Fibroblast of skin of left biceps (primary cell): ENCODE data around the gene DLEC1.
"Not testable (repeated sequence)": the region's sequence is repeated elsewhere in the genome, so short reads cannot be mapped to it uniquely, and the experiment has no call there.

Experiments
- DNase-seq, 2 experiments: peaks; one replicate each; pipeline ENCODE4 v3.0.0-alpha.2; 2013; ENCODE audit warnings: low read depth in 2 of 2

The DLEC1 gene

DNA sequence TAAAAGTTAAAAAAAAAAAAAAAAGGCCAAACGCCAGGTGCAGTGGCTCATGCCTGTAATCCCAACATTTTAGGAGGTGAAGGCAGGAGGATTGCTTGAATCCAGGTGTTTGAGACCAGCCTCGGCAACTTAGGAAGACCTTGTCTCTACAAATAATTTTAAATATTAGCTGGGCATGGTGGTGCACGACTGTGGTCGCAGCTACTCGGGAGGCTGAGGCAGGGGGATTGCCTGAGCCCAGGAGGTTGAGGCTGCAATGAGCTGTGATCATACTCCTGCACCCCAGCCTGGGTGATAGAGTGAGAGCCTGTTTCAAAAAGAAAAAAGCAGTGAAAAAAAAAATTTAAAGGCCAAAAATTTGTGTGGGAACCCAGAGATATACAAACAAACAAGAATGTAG, 2.7 kb upstream of the DLEC1 start:
- DNase-seq = no peak

DNA sequence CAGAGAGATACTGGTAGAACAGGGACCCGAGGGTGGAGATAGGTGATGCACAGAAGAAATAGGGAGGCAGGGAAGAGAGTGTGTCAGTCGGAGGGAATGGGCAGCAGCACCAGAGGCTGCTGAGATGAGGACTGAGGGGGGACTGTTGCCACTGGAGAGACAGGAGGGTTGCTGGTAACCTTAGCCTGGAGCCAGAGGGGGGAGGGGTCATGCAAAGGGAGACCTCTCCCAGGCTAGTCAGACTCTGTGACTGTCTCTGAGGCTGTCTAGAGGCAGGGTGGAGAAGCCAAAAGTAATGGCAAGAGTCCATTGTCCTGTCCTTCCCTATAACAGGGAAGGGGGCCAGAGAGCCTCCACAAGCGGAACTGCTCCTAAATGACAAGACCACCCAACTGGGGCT, 2.1 kb upstream of the DLEC1 start:
- DNase-seq = no peak

DNA sequence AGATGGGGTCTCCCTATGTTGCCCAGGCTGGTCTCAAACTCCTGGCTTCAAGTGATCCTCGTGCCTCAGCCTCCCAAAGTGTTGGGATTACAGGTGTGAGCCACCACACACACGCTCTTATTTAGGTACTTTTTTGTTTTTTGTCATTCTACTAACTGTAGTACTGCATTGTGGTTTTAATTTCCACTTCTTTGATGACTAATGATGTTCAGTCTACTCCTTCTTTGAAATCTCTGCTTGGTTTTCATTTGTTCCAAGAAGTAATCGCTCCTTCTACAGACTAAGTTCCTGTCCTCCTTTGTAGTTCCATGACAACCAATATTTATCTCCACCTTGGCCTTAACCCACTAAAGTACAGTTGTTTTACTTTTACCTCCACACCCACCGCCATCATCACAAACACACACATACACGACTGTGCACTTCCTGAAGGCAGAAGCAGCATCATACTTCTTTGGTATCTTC, 529 bp upstream of the DLEC1 start:
- no peak for DNase-seq

DNA sequence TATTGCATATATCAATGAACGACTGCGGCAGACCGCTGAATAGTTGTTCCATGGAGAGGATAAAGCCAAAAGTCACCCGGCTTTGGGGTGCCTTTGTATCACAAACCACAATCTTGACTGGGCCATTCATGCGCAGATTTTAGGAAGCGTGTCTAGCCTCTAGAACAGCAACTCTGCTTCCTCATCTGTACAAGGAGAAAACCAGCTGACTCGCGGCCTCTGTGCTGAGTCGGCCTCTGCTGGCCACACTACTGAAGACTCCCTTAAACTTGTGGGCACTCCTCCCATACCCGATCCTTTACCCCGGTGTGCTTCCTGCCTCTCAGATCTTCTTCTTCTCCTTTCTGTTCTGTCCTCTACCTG, 872 bp downstream of the DLEC1 start:
- DNase-seq = no peak

DNA sequence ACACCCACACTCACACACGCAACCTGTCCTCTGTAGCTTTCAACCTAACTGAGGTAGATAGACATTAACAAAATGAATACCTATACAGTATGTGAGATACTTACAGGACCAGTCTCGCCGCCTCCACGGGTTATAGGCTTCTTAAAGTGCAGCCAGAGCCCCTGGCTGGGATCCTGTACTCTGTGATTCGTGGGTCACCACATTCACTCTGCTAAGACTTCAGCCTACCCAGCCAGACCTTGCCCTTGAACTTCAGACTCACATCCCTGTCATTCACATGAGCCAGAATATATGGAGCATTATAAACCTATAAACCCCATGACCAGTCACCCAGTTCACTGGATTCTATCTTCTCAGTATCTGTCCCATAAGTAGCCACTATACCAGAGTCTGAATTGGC, 1.4 kb downstream of the DLEC1 start:
- DNase-seq = no peak

DNA sequence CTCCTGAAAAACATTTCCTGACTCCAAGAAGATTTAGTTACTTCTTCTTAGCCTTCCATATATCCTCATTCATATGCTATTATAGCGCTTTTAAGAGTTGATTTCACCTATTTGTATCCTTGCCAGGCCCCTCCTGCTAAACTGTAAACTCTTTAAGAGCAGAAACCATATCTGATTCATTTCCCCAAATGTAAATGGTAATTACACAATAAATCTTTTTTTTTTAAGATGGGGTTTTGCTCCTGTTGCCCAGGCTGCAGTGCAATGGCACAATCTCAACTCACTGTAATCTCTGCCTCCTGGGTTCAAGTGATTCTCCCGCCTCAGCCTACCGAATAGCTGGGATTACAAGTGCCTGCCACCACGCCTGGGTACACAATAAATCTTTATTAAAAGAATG, 4.5 kb downstream of the DLEC1 start:
- DNase-seq = no peak

DNA sequence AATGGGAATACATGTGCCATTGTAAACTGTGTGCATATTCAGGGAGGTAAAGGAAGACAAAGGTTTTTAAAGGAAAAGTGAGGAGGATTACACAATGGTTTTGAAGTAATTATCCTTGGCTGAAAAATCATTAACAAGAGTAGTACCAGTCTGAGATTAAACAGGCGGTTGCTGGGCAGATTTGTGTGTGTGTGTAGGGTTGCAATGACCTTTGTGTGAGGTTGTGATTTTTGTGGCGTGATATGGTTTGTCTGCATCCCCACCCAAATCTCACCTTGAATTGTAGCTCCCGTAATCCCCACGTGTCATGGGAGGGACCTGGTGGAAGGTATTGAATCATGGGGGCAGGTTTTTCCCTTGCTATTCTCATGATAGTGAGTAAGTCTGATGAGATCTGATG, 7.0 kb downstream of the DLEC1 start:
- DNase-seq = no peak

DNA sequence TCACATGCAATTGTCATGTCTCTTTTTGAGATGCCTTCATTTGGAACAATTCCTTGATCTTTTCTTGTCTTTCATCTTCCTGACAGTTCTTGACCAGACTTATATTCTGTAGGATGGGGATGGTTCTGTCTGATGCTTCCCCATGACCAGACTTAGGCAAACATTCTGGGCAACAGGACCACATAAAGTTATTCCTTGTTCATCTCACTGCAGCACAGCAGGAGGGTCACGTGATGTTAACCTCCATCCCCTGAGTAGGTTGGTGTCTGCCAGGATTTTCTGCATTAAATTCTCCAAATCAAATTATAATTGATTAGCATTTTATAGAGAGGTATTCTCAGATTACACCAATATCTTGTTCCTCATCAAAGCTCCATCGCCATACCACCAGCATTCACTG, 7.8 kb downstream of the DLEC1 start:
- no peak for DNase-seq

DNA sequence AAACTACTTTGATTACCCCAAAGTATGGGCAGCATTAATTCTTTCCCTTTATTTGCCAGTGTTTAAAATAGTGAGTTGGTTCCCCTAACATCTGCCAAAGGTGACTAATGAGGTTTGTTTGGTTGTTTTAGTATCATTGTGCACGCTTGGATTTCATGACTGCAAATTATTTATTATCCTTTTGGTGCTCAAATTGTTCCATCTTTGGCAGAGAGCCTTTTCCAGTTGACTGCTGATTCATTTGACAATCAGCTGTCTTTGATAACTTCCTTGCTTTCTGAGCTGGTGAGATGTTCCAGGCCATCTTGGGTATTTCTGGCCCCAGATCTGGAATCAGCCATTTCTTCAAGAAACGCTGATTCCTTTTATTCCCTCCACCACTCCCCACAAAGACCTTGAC, 8.9 kb downstream of the DLEC1 start:
- DNase-seq = no peak

DNA sequence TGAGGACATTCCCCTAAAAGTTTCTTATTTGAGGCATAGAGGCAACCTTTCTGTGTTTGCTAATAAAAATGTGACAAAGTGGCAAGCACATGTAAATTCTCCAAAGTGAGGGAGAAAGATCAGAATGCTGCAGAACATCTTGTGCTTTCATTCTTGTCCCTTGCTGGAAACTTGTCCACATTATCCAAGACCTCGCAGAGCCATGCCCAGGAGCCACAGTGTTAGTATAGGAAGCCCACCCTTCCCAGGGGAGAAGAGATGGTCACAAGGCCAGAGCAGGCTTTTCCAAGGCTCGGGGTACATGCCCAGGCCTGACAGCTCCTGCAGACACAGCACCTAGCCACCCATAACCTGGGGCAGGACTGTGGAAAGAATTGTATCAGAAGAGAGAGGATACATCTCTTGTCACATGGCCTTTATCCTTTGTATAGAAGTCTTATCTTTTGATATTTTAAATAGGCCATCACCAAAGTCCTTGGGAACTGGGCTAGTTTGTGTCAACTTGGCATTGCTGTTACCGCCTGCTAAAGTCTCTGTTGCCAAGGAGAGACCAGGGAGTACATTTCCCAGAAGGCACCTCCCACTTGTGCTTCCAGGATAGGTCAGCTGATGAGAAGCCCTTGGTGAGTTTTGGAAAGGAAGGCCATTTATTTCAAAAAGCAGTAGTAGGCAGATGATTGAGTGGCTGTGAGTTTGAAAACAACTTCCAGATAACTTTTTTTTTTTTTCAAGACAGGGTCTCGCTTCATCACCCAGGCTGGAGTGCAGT, 10.5 kb downstream of the DLEC1 start:
- DNase-seq = no peak

DNA sequence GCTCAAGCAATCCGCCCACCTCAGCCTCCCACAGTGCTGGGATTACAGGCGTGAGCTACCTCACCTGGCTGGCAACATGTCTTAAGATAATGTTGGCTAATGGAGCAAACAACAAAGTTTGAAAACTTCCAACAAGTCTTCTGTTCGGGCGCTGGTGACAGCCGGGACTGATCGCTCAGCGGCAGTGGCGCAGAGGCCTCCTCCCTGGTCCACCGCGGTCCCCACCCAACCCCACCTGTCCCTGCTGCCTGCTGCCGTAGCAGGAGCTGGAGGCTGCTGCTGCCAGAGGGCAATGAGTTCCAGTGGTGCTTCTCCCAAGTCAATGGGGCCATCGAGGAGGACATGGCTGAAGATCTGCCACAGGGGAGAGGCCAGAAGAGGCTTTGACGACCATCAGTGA, 12.1 kb downstream of the DLEC1 start:
- no peak for DNase-seq

DNA sequence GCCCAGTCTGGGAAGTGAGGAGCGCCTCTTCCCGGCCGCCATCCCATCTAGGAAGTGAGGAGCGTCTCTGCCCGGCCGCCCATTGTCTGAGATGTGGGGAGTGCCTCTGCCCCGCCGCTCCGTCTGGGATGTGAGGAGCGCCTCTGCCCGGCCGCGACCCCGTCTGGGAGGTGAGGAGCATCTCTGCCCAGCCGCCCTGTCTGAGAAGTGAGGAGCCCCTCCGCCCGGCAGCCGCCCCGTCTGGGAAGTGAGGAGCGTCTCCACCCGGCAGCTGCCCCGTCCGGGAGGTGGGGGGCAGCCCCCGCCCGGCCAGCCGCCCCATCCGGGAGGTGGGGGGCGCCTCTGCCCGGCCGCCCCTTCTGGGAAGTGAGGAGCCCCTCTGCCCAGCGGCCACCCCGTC, 14.3 kb downstream of the DLEC1 start:
- not testable (repeated sequence) for DNase-seq

DNA sequence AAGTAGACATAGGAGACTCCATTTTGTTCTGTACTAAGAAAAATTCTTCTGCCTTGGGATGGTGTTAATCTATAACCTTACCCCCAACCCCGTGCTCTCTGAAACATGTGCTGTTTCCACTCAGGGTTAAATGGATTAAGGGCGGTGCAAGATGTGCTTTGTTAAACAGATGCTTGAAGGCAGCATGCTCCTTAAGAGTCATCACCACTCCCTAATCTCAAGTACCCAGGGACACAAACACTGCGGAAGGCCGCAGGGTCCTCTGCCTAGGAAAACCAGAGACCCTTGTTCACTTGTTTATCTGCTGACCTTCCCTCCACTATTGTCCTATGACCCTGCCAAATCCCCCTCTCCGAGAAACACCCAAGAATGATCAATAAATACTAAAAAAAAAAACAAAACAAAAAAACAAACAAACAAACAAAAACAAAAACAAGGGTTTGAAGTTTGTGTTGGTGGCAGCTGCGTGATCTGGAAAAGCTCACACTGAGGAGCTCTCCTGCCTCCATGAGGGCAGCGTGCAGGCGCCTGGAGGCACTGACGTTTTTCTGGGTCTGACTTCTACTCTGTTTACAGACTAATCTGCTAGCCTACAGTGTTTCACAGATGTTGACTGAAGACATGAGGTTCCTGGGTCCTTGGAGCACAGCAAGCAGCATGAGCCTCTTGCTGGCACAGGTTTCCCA, 14.9 kb downstream of the DLEC1 start:
- DNase-seq = not testable (repeated sequence)

DNA sequence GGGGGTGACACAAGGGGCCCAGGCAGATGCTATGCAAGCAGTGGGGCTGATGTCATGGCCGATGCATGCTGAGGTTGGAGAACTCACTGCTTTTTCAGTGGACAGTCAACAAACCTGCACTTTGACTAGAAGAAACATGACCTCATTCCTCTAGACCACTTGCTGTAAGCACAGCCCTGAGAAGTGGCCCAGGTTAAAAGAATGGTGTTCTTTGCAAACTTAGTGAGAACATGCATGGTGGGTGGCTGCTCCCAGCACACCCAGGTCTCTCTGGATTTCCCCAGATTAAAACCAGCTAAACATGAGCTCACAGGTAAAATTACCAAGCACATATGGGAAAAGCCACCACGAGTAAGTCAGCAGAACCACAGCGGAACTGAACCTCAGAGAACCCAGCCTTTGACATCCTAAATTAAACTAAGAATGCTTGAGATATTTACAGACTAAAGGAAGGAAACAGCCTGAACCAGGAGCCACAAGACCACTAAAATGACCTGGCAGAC, 15.5 kb downstream of the DLEC1 start:
- DNase-seq = no peak

DNA sequence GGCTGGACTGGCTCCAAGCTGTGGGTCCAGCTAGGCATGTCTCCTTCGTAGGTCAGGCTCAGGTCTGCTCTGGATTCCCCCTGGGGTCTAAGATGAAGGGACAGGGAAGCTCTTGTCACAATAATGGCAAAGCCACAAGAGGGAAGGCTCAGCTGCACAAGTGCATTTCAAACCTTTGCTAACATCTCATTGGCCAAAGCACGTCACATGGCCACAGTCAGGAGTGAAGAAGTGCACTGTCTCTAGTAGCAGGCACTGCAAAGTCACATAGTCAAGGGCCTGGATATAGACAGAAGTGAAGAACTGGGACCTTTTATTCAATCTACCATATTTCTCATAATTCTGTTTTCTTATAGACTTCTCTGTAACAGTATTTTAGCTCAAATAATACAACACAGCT, 20.1 kb downstream of the DLEC1 start:
- DNase-seq = no peak

DNA sequence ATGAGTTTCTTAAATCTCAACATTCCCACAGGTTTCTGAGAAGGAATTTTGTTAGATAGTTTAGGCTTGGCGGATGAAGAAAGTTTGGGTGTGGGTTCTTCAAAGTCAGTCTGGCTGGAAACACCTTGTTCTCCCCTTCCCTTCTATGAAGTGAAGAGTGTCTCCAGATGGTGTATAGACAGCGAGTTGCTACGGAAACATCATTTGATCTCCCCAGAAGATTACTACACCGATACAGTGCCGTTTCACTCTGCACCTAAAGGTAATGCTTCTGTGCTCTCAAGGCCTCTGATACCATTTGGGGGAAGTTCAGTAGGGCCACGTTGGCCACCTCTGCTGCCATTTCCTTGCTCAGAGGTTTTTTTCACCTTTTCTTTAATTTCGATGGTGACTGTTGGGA, 20.6 kb downstream of the DLEC1 start:
- no peak for DNase-seq

DNA sequence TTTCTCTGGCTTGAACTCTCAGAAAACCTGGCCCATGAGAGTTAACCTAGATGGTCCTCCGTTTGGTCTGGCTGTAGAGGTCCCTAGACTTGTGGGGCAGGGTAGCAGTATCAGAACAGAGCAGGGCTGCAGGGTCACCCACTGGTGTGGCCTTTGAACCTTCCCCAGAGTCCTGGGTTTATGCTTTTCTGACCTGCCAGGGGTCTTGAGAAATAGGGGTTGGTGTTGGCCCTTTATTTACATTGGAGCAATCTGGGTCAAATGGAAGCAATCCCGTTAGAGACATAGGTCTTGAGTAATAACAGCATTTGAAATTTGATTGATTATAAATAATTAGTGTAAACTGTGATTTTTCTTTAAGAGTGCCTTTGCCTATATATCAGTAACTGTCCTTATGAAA, 23.8 kb downstream of the DLEC1 start:
- DNase-seq = no peak

DNA sequence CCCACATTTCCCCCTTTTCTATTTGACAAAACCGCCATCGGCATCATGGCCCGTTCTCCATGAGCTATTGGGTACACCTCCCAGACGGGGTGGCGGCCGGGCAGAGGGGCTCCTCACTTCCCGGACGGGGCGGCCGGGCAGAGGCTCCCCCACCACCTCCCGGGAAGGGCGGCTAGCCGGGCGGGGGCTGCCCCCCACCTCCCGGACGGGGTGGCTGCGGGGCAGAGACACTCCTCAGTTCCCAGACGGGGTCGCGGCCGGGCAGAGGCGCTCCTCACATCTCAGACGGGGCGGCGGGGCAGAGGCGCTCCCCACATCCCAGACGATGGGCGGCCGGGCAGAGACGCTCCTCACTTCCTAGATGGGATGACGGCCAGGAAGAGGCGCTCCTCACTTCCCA, 25.4 kb downstream of the DLEC1 start:
- not testable (repeated sequence) for DNase-seq

DNA sequence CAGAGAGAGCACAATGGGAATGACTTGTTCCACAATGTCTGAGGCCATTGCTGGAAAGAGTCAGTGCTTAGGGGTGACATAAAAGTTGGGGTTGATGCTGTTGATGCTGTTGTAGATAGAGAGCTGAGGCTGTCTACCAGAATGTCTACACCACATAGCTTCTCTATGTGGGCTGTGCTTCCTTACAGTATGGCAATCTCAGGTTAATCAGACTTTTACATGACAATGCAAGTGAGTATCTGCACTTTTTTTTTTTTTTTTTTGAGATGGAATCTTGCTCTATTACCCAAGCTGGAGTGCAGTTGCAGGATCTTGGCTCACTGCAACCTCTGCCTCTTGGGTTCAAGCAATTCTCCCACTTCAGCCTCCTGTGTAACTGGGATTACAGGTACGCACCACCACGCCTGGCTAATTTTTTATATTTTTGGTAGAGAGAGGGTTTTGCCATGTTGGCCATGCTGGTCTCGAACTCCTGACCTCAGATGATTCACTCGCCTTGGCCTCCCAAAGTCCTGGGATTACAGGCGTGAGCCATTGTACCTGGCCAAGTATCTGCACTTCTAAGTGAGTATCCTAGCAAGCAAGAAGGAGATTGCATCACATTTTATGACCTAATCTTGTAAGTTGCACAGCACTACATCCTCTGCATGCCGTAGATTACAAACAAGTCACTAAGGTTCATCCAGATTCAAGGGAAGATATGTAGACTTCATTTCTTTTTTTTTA, 28.7 kb downstream of the DLEC1 start:
- DNase-seq = no peak

DNA sequence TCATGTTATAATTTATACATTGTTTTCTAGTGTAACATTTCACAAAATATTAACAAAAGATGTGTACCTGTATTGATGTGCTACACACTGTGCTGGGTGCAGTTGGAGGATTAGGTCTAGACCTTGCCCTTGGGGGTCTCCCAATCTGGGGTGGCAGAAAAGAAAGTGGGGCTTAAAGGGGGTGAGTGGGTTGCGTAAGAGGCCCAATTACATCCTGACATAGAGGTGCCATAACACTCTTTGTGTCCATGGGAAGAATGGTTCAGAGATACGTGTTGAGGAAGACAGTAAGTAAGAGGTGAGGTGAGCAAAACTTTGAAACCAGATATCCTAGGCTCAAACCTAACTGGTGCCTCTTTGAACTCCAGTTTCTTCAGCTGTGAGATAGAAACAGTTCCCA, 31.0 kb downstream of the DLEC1 start:
- DNase-seq = no peak

DNA sequence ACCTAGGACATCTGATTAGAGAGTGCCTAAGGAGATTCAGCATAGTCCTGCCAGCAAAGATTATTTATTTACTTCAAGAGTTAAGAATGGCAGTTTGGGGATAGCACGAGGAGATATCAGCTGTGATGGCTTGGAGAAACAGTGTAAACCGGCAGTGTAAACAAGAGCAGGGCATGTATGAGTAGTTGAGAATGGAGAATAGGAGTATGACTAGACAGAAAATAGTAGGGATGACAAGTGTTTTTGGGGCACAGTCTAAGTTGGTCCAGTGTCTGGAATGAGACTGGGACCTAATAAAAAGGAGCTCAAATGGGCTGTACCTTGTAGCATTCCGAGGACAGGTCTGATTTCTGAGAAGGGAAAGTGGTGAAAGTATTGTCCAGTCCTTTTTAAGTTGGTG, 38.1 kb downstream of the DLEC1 start:
- DNase-seq = not testable (repeated sequence)

DNA sequence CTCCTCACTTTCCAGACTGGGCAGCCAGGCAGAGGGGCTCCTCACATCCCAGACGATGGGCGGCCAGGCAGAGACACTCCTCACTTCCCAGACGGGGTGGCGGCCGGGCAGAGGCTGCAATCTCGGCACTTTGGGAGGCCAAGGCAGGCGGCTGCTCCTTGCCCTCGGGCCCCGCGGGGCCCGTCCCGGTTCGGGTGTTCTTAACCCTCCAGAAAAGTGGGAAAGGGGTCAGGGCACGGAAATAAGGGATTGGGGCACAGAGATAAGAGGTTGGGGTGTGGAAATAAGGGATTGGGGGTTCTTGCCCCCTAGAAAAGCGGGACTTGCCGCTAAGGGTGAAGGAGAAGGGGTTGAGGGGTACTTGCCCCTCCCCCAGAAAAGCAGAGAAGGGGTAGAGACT, 43.3 kb downstream of the DLEC1 start:
- DNase-seq = not testable (repeated sequence)

DNA sequence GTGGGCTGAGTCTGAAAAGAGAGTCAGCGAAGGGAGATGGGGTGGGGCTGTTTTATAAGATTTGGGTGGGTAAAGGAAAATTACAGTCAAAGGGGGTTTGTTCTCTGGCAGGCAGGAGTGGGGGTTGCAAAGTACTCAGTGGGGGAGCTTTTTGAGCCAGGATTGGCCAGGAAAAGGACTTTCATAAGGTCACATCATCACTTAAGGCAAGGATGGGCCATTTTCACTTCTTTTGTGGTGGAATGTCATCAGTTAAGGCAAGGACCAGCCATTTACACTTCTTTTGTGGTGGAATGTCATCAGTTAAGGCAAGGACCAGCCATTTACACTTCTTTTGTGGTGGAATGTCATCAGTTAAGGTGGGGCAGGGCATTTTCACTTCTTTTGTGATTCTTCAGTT, 44.2 kb downstream of the DLEC1 start:
- DNase-seq = not testable (repeated sequence)
